HG03571 (cell line): Measurements from ENCODE around the gene CALD1.

Experiments
- ATAC-seq: cut with Tn5 transposase; IDR thresholded peaks from one replicate; pipeline ENCODE4 v1.9.1; 2021; ENCODE audit not compliant: unreplicated experiment

CALD1 gene

DNA sequence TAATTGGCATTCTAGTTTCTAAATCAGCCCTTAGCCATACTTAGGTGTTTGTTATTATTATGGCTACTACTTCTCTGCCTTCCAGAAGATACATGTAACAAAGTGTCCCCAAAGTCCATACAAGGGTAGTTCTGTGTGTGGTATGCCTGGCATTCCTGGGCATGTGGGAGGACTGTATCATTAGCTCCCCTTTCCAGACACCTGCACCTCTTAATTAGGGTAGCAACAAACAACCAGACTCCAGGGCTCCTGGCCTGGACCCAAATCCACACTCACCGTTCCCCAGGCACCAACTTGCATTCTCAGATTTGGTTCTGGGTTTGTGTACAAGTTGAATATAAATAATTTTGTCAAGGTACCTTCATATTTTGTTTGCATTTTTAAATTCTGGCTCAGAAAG lies 15.5 kb upstream of the CALD1 start:
- ATAC-seq = no peak

GRCh38 chr7:134764365-134764764 lies 15.1 kb upstream of the CALD1 start:
- ATAC-seq = no peak

DNA sequence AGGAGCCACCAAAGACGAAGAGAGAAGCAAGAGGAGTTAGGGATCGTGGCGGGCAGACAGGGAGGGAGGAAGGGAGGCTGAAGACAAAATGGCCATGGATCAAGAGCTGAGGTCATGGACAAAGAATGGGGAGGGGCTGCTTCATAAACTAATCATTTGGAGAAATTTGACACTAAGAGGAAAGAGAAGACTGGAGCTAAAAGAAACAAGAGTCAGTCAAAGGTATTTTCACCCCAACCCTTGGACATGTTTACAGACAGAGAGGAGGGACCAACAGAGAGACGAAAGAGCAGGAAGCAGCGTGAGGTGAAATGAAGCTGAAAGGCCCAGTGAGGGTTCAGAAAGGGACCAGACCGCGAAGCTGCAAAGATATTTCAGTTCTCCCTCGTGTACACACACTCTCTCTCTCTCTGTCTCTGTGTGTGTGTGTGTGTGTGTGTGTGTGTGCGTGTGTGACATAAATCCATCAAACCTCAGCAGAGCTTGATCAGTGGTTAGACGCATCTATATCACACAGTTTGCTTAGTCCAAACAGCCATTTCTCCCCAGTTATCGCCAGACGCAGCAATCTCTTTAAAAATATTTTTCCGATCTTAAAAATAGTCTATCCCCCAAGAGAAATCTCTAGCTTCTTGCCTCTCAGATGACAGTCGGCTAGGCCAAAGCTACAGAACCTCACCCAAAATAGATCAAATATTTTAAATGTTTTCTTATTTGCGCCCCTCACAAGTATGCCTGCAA lies 12.5 kb upstream of the CALD1 start:
- ATAC-seq = peak; percentile 88

DNA sequence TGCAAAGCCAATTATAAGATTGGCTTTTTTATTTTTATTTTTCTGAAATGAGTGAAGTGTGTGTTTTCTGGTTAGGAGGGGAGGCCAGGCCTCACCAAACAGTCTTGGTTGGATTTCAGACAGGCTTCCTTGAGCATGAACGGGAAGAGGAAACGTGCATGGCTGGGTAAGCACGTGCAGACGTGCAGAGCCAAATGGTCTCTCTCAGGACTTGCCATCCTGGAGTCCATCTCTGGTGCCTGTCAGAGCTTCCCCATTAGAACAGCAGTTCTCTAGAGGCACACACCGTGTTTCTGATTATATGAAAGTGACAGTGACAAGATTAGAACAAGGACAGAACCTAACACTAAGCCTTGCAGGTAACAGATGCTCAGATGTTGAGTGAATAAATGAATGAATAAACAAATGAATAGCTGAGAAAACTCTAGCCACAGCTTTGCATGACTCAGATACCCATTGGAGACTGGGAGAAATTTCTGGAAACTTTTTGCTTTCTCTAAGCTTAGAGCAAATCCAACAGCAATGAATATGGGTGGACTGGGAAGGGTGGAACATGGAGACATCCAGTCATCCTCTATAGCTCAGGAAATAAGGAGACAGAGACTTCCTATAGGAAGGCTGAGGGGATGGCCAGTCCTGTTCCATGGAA lies 11.8 kb upstream of the CALD1 start:
- ATAC-seq = no peak

- no peak for ATAC-seq
These were observed 11.2 kb upstream of the CALD1 start for GRCh38 chr7:134768243-134768642.

GRCh38 chr7:134770676-134771075 lies 8.8 kb upstream of the CALD1 start:
- ATAC-seq = no peak

DNA sequence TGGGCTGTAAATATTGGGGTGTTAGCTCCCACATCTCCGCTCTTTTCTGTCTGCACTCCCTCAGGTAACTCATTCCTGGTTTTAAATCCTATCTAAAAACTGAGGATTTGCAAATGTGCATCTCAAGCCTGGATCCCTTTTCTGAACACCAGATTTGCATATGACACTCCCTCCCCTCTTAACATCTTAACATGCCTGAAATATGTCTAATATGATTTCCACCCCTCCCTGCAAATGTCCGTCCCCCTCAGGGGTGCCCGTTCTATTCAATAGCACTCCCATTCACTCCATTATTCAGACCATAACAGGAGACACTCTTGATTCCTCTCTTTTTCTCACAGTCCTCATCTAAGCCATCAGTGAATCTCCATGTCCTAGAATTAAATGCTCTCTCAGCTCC lies 8.3 kb upstream of the CALD1 start:
- no peak for ATAC-seq

DNA sequence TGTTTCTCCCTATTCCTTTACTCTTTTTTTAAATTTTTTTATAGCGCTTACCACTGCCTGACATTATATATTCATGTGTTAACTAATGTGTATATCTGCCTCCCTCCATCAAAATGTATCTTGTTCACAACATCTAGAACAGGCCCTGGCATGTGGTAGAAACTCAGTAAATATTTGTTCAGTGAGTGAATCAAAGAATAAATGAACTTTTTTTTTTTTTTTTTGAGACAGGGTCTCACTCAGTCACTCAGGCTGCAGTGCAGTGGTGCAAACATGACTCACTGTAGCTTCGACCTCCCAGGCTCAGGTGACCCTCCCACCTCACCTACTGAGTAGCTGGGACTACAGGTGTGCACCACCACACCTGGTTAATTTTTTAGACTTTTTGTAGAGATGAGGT lies 7.5 kb upstream of the CALD1 start:
- no peak for ATAC-seq

DNA sequence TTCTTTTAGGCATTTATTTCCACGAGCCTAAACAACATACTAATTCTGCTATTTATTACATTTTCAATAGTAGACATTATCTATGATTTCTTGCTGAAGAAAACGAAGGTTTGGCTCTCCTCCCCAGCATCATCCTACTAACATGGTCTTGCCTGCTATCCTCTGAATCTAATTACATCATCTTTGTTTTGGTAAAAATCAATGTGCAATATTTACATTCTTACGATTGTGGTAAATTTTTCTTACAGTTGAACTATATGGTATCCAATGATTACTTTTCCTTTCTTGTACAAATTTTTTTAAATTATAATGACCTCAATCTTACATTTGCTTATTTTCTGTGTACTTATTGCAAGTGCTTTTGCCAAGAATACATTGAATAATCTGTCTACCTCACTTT lies 7.0 kb upstream of the CALD1 start:
- ATAC-seq = no peak

- ATAC-seq = no peak
These were observed 6.3 kb upstream of the CALD1 start for GRCh38 chr7:134773164-134773563.

DNA sequence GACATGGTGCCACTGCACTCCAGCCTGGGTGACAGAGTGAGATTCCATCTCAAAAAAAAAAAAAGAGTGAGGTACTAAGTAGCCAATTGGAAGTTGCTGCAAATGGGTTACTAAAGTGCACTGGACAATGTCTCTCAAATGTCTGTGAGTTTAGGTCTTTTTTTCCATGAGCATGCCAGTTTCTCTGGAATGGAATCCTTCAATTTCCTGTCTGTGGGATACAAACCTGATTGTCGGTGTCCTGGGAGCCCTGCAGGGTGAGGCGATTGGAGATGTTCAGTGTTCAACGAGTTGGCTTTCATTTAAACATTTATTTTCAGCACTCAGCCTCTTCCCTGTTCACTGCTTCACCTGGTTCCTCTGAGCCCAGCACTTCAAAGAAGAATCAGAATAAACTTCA lies 5.3 kb upstream of the CALD1 start:
- ATAC-seq = no peak

DNA sequence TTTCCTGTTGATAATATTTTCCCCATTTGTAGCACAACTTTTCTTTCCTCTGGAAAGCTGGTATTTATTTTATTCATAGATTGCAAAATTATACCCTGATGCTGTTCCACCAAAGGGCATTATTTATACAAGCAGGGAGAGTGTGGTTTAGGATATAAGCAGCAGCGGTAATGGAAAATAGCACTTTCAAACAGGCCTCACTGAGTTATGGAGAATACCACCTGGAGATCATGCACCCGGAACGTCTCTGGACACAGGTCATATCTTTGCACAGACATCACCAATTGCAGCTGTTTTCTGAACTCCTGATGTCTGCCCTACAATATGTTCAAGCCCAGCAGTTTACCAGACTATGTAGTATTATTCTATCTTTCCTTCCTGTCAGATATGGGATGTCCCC lies 2.0 kb upstream of the CALD1 start:
- no peak for ATAC-seq

DNA sequence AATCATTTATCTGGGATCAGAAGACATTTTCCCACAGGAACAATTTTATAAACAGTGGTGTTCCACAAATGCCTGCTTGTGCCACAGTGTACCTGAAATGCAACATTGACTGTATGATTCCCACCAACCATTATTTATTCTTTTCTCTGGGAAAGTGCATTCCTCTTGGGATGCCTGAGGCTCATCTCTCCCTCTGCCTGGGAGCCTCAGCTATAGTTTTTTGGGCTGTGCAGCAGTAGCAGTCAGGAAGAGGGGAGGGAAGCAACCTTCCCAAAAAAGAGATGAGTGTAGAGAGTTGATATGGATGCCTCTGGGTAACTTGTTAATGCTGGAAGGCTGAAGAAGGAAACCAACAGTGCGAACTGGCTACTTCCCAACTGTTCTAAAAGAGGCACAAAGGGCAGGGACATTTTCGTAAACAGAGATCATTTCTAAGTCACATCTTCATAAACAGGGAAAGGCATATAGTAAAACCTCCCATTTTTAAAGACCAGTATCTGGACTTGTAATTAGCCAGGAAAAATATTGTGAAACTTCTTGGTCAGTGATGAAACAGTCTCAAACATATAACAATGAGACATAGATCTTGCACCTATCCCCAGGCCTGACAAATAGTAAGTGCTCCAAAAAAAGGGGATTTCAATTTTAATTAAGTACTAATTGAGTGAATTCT lies 1.4 kb upstream of the CALD1 start:
- no peak for ATAC-seq

DNA sequence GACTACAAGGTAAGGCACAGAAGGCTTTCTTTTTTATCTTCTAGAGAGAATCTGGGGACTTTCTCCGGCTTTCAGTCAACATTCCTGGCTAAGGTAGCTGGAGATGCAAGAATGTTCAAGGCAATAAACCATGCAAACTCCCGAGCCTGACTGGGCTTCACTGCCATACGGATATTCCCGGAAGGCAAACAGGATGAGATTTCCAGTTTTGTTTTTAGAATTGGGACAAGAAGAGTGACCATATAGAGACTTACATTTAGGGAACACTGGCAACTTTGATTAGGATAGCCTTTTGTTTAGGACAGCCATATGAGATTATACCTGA lies 269 bp downstream of the CALD1 start:
- no peak for ATAC-seq

GRCh38 chr7:134780166-134780828 lies 863 bp downstream of the CALD1 start:
- ATAC-seq = no peak

GRCh38 chr7:134781171-134781570 lies 1.7 kb downstream of the CALD1 start:
- ATAC-seq = no peak

DNA sequence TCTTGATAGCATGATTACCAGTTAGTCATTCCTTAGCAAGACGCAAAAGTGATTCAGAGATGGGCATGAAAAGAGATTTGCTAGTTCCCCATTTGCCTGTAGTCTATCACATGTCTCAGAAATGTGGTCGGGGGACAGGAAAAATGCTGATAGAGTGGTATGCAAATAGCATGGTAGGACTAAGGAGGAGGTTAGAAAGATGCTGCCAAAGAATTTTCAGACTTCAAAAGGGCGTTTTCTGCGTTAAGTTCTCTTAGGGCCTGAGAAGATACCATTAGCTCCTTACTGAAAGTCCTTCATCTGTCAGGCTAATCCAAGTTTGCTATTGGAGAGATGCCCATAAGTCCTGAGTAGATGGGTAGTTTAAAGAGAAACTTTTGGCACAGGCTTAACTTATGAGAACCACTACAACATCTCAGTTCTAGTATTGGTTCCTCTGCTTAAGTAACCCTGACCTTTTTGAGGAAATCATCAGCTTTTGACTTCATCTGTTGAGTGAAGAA lies 2.7 kb downstream of the CALD1 start:
- no peak for ATAC-seq

DNA sequence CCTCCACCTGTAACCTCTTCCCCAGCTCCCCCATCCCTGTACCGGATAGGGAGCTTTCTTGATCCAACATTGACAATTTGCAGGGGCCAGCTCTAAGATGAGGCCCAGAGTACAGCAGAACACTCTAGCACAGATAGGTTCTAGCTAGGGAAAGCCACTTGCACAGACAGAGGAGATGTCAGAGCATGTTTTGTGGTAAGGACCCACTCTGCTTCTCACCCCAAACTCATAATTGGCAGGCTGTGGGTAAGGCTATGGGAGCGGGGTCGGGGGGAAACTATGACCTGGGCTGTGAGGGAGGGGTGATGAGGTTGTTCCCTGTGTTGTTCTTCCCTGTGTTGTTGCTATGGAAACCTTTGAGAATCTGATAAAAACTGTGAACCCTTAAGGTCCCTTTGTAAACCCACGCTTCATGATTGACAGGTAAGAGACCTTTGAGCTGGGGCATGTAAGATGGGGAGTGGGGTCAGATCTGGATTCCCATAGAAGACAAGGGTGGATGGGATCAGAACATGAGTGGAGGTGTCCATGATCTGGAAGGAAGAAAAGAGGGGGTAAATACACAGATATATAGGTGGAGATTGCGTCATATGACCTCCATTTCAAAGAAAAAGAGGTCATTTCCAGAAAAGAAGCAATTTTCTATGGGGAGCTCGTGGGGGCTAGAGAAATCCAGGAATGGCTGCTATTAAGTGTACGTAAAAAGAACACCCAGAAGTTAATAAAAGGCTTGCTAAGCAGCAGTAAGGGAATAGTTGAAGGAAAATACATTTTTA lies 4.0 kb downstream of the CALD1 start:
- no peak for ATAC-seq

GRCh38 chr7:134784251-134785049 lies 5.0 kb downstream of the CALD1 start:
- ATAC-seq = no peak

- no peak for ATAC-seq
These were observed 6.4 kb downstream of the CALD1 start for GRCh38 chr7:134785842-134786241.
